KG1 (cell line): Measurements from ENCODE around the gene TOP2B.

Experiments
- DNase-seq: peaks from one replicate; lab custom pipeline; 2025; lab: John Stamatoyannopoulos, UW

Gene TOP2B

GRCh38 chr3:25619382-25619781 is 45.3 kb downstream of the TOP2B start:
- no peak for DNase-seq

GRCh38 chr3:25618028-25618427 is 46.7 kb downstream of the TOP2B start:
- DNase-seq, result no peak

GRCh38 chr3:25611193-25611592 is 53.5 kb downstream of the TOP2B start:
- no peak for DNase-seq

GRCh38 chr3:25610779-25611178 is 53.9 kb downstream of the TOP2B start:
- DNase-seq, result no peak

GRCh38 chr3:25610167-25610566 is 54.5 kb downstream of the TOP2B start:
- no peak for DNase-seq

GRCh38 chr3:25604107-25604805 is 60.5 kb downstream of the TOP2B start:
- no peak for DNase-seq

- DNase-seq, result no peak
Measured at GRCh38 chr3:25603703-25604102, 61.0 kb downstream of the TOP2B start.

GRCh38 chr3:25597535-25598101 is 67.1 kb downstream of the TOP2B start:
- DNase-seq, result no peak

- DNase-seq, result peak; percentile 26
Measured at GRCh38 chr3:25594007-25594502, 70.7 kb downstream of the TOP2B start.

- DNase-seq, result no peak
Measured at GRCh38 chr3:25593001-25593400, 71.7 kb downstream of the TOP2B start.

GRCh38 chr3:25592510-25592968 is 72.2 kb downstream of the TOP2B start:
- DNase-seq, result no peak

- DNase-seq, result no peak
Measured at GRCh38 chr3:25589783-25590258, 74.9 kb downstream of the TOP2B start.

- no peak for DNase-seq
Measured at GRCh38 chr3:25589104-25589782, 75.5 kb downstream of the TOP2B start.

- no peak for DNase-seq
Measured at GRCh38 chr3:25588441-25589103, 76.1 kb downstream of the TOP2B start.

GRCh38 chr3:25587975-25588374 is 76.7 kb downstream of the TOP2B start:
- no peak for DNase-seq

GRCh38 chr3:25587526-25587925 is 77.2 kb downstream of the TOP2B start:
- DNase-seq, result no peak

GRCh38 chr3:25587094-25587493 is 77.6 kb downstream of the TOP2B start:
- DNase-seq, result no peak

GRCh38 chr3:25586553-25586952 is 78.2 kb downstream of the TOP2B start:
- DNase-seq, result no peak

- DNase-seq, result no peak
Measured at GRCh38 chr3:25586167-25586505, 78.6 kb downstream of the TOP2B start.

GRCh38 chr3:25585361-25586166 is 79.1 kb downstream of the TOP2B start:
- no peak for DNase-seq

GRCh38 chr3:25584011-25584789 is 80.5 kb downstream of the TOP2B start:
- no peak for DNase-seq
